ENCODE results near the gene DNAJB13.

GRCh38 chr11:74004759-74005615, 54.2 kb downstream of the DNAJB13 start:
- no peak for TF ChIP-seq CTCF (IDR thresholded peaks at IDR 0.05; ENCODE audit: low read length)
- no peak for TF ChIP-seq EZH2 (IDR thresholded peaks at IDR 0.05; ENCODE audit: borderline replicate concordance, low read length)
